NCI-H1436 (cell line): ENCODE measurements around the gene SLC6A20.

Source experiments
- DNase-seq: peaks from one replicate; lab custom pipeline; 2025; lab: John Stamatoyannopoulos, UW

The SLC6A20 gene

GRCh38 chr3:45795882-45796765, at the start of gene SLC6A20:
Gene SLC6A20, minus strand, starts transcription at chr3:45796536. Its CDS starts 117 bp downstream, at chr3:45796419.
- DNase-seq: no peak

GRCh38 chr3:45844616-45845015, 48.3 kb upstream of the SLC6A20 start:
- DNase-seq: no peak

- no peak for DNase-seq
Observed at GRCh38 chr3:45842851-45843625, 46.7 kb upstream of the SLC6A20 start.

- DNase-seq: peak; percentile 79
Observed at GRCh38 chr3:45841757-45842491, 45.6 kb upstream of the SLC6A20 start, which contains the start of gene LZTFL1. Gene LZTFL1, minus strand, starts transcription at chr3:45842119. Its CDS starts 128 bp downstream, at chr3:45841991.

- no peak for DNase-seq
Observed at GRCh38 chr3:45841420-45841756, 45.1 kb upstream of the SLC6A20 start.

DNA sequence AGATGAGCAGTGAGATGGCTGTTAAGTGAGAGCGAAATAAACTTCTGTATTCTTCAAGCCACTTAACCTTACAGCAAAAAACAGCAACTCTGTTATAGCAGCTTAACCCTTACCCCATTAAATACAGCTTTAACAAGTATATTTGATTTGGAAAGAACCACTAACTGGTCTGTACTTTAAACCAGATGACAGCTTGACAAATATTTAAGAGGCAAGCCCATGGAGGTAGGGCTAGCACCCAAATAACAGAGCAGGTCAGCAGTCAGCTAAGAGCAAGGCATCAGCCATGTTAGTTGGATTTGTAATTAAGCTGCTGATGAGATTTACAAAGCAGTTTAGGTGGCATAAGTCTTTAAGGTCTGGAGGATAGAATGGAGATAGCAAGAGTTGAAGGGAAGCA, 42.1 kb upstream of the SLC6A20 start:
- no peak for DNase-seq

GRCh38 chr3:45832699-45833098, 36.4 kb upstream of the SLC6A20 start:
- DNase-seq: no peak

- DNase-seq: no peak
Observed at GRCh38 chr3:45830121-45830520, 33.8 kb upstream of the SLC6A20 start.

- DNase-seq: no peak
Observed at GRCh38 chr3:45826908-45827307, 30.6 kb upstream of the SLC6A20 start.

GRCh38 chr3:45826321-45826720, 30.0 kb upstream of the SLC6A20 start:
- DNase-seq: no peak

DNA sequence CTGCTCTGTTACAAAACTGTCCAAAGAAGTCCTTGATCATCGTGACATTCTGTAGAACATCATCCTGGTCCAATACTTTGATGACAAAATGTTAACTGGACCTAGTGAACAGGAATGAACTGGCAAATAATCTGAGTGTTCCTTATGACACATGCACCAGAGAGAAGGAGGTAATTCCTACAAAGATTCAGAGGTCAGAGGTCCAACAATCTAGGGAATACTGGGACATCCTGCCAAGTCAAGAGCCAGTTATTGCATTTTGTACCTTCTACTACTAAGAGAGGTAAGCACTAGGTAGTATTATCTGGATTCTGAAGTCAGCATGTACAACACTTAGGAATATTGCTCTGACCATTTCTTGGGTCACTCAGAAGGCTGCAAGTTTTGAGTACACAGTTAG, 24.8 kb upstream of the SLC6A20 start:
- DNase-seq: no peak

DNA sequence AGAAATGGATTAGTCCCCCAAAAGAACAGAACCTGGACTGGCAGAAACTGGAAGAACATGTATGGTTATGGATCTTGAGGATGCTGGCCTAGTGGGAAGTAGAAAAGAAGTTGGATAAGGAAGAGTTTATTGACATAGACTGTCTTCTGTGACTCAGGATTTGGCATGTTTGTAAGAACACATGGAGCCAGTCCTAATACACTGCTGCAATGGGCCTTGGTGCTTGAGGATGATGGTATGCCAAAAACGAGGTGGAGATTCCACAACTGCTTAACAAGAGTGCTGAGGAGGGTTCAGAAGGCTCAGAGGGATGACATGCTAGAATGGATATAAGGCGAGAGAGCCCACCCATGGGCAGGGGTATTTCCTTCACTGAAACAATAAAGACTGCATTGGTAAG, 23.2 kb upstream of the SLC6A20 start:
- no peak for DNase-seq

DNA sequence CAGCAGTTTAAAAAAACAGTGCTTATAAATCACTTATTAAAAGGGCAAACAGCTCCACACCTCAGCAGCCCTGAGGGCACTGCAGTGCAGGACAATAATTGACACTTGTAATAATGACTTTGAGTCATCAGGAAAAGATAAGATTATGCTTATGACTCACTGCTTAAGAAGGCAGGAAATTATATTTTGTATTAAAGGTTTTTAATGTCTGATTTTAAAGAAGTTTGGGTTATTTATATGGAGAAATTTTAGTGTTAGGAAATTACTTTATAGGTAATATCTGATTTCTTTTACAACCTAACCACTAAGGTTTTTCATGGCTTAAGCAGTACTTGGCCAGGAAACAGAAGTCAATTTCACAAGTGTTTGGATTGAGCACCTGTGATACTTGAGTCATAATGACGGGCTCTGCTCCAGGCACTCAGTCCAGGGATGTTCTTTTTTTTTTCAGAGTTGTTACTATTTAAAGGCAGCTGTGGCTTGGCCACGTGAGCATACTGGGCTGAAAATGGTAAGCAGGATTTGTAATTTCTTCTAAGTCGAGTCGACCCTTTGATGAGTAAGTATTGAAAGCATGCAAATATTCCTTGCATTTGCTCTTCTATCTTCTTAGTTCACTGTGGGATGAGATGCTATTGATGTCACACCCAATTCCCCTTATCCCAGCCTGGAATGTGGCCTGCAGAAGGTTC, 21.6 kb upstream of the SLC6A20 start:
- peak; percentile 18 for DNase-seq

- no peak for DNase-seq
Observed at GRCh38 chr3:45816544-45816943, 20.2 kb upstream of the SLC6A20 start.

- no peak for DNase-seq
Observed at GRCh38 chr3:45814322-45814721, 18.0 kb upstream of the SLC6A20 start.

DNA sequence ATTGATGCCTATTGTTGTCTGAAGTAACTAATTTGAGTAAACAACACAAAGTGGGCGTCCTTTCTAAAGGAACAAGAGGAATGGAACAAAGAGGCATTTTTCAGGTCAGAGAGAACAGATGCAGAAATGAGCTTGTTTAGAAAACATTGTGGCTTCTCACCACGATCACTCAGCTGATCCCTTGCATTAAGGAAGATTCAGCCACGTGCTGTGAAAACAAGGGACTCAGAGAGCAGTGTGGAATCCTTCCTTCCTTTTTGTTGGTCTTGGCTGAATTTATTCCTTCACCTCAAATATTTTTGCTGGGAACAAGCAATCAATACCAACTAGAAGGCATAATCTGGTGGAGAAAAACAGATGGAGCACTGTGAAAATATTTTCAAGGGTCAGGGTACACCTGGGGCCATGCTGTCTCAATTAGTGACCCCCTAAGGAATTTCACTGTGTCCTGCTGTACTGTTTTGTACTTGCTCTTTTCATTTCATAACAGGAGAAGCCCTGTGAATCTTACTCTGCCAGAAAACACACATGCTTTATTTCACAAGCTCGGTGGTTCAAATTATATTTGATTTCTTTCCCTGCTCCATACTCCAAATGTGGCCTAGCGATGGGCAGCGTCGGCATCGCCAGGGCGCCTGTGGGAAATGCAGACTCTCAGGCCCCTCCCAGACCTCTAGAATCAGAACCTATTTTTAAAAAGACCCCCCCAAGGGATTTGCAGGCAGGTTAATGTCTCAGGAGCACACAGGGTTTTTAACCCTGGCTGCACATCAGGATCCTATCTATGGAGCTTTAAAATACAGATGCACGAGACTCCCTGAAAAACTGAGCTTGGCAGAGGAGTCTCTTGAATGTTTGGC, 11.6 kb upstream of the SLC6A20 start:
- peak; percentile 35 for DNase-seq

DNA sequence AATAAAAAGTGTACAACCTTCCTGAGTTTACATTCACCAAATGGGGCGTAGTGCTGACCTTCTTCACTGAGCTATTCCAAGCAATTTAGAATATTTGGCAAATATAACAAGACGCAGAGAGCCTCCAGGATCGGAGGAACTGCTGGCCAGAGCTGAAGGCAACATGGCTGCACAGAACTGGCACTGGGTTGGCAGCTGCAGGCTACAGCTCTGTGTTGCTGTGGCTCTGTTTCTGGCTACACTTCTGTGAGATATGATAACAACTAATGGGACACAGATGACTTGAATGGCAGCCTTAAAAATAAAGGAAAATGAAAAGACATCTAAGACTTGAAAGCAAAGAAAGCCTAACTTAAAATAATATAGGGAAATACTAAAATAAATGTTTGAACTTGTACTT, 10.8 kb upstream of the SLC6A20 start:
- no peak for DNase-seq

- DNase-seq: no peak
Observed at GRCh38 chr3:45806072-45806471, 9.7 kb upstream of the SLC6A20 start.

GRCh38 chr3:45803252-45803935, 7.1 kb upstream of the SLC6A20 start:
- no peak for DNase-seq

DNA sequence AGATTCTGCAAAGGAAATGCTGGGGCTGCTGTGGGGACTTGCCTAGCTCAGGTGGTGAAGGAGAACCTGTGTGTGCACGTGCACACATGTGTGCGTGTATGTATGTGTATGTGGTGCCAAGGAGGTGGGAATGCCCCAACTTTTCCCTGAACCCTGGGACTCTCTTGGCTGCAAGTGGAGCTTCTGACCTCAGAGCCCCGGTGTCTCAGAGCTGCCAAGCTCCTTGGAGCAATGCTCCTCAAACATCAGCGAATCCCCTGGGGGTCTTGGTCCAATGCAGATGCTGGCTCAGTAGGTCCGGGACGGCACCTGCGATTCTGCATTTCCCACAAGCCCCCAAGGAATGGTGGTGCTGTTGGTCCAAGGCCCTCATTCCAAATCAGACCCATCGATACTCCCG, 5.8 kb upstream of the SLC6A20 start:
- DNase-seq: no peak
